HG03025 (cell line): Measurements from ENCODE around the gene WDFY2.

Source experiments
- ATAC-seq: cut with Tn5 transposase; IDR thresholded peaks from one replicate; pipeline ENCODE4 v1.9.1; 2021; ENCODE audit warnings: mild to moderate bottlenecking, moderate library complexity; ENCODE audit not compliant: unreplicated experiment, low FRiP score

Gene WDFY2

GRCh38 chr13:51806566-51806965, 222.3 kb downstream of the WDFY2 start:
- no peak for ATAC-seq

GRCh38 chr13:51807041-51807440, 222.8 kb downstream of the WDFY2 start:
- ATAC-seq: no peak

GRCh38 chr13:51808811-51809210, 224.5 kb downstream of the WDFY2 start:
- no peak for ATAC-seq

DNA sequence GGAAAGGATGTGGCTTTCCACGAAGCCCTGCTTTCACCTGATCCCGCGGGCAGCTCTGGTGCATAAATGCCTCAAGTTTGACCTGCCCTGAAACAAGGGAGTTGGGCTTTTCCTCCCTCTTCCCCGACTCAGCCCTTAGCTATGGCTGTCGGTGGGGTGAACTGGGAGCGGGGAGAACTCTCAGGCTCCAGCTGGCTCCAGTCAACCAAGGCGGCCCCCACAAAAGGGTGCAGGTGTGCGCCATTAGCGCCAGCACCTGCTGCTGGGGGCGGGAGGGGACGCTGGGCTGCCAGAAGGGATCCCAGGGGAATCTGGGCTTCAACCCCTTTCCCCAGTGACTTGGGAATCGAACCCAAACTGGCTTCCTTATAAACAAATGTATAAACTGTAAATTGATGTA, 226.8 kb downstream of the WDFY2 start:
- ATAC-seq: no peak

DNA sequence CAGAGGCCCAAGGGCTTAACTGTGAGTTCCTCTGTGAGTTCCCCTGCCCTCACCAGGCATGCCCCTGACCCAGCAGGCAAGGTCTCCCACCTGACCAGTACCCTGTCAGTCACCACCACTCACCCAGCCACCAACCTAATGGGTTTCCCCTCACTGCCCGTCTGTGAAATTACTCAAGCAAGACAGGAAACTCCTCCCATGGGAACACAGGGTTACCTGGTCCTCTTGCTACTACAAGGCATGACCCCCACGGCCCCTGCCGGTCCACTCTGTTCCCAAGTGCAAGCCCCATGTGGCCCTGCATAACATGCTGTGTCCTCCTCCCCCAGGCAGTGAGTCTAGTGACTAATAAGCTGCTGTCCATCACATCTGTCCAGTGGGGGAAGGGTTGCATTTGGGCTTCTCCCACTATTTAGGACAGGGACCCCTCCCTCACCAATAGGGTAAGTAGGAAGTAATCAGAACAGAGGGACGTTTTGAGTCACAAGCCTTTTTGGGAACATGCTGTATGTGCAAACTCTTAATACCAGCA, 227.7 kb downstream of the WDFY2 start:
- ATAC-seq: no peak

DNA sequence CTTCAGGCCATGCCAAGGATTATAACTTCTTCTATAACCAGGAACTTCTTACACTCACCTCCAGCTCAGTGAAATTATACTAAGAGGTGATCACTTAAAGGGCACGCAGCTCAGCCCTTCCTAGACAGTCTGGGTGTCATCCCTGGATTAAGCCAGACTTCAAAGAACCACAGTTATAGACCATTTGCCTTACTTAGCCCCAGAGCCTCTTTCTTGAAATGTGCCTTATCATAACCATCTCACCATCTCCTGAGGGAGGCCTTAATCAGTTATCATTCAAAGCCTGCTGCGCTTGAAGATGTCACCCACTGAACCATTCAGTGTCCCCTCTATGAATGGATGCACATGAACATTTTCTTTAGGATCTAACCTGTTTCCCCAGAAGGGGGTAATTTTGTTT, 229.8 kb downstream of the WDFY2 start:
- ATAC-seq: no peak

- ATAC-seq: peak; percentile 76
These were observed 230.8 kb downstream of the WDFY2 start for GRCh38 chr13:51814825-51815650.

DNA sequence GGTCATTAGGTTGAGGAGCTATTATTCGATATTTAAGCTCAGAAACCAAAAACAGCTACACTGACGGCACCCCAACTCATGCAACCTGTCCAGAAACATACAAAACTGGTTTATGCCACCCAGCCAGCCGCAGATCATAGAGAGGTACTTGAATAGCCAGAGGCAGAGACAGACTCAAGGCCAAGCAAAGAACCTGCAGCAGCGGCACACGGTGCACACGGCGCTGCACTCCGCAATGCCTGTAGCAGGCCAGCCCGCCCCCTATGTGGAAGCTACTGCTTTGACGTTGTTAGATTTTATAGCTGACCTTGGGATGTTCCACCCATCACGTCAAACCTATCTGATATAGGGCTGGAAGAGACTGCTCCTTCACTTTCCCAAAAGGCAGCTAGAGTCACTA, 231.6 kb downstream of the WDFY2 start:
- ATAC-seq: no peak

- no peak for ATAC-seq
These were observed 232.5 kb downstream of the WDFY2 start for GRCh38 chr13:51816604-51817249.
